Measurements from ENCODE around the gene CYB5D1. TPM values are rescaled to one million over a fixed set of nuclear protein-coding genes. Genes with fewer than 3 reads are reported as not detected.
A peak's percentile ranks its signal among the peaks of the same experiment; 100 is the strongest.

CYB5D1 gene
- total RNA-seq, 4 donors from 2014 or later, result 9.0 to 33.5 (median 9.3) TPM

GRCh38 chr17:7888184-7888920 lies 30.5 kb downstream of the CYB5D1 start, which contains the start of gene CHD3:
CHD3 (plus strand) TSS chr17:7888789; CDS start chr17:7889001, 212 bp downstream.
- DNase-seq (ENCODE audit: low spot score), result no peak
- TF ChIP-seq, protein P1, sequence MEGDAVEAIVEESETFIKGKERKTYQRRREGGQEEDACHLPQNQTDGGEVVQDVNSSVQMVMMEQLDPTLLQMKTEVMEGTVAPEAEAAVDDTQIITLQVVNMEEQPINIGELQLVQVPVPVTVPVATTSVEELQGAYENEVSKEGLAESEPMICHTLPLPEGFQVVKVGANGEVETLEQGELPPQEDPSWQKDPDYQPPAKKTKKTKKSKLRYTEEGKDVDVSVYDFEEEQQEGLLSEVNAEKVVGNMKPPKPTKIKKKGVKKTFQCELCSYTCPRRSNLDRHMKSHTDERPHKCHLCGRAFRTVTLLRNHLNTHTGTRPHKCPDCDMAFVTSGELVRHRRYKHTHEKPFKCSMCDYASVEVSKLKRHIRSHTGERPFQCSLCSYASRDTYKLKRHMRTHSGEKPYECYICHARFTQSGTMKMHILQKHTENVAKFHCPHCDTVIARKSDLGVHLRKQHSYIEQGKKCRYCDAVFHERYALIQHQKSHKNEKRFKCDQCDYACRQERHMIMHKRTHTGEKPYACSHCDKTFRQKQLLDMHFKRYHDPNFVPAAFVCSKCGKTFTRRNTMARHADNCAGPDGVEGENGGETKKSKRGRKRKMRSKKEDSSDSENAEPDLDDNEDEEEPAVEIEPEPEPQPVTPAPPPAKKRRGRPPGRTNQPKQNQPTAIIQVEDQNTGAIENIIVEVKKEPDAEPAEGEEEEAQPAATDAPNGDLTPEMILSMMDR (IDR thresholded peaks at IDR 0.05), result no peak
- peak; percentile 6 for ATAC-seq (ENCODE audit: low FRiP score)

DNA sequence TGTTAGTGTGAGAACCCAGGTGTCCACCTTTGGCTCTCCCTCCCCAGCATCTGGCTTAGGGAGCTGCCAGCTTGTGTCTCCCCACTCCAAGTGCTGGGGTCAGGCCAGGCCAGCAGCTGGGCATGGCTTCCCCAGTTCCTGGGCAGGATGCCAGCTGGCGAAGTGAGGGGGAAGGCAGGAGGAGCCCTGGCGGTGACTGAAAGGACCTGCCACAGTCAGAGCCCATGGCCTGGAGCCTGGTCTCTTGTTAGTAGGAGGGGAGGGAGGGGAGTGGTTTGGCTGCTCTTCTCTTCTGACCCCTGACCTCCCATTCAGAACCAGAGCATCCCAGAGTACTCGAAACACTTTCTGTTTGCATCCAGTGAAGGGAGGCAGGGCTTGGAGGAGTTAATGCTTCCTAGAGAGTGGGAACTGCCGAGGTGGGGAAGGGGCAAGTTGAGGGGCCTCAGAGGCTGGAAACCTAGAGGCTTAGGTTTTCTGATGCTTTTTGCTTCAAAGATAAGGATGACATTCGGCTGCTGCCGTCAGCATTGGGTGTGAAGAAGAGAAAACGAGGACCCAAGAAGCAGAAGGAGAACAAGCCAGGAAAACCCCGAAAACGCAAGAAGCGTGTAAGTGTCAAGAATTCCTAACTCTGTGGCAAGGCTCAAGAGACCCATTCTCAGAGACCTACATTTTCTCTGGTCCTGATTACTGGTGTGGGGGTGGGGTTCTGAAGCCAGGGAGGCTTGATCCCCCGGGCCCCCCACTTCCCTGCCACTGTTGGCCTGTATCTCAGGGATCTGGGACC lies 31.6 kb downstream of the CYB5D1 start:
- TF ChIP-seq, protein P1 (IDR thresholded peaks at IDR 0.05), result no peak
- ATAC-seq (ENCODE audit: low FRiP score), result peak; percentile 62
- DNase-seq (ENCODE audit: low spot score), result peak; percentile 90

- no peak for ATAC-seq (ENCODE audit: low FRiP score)
- DNase-seq (ENCODE audit: low spot score), result no peak
- TF ChIP-seq, protein P1 (IDR thresholded peaks at IDR 0.05), result no peak
These were observed 35.5 kb downstream of the CYB5D1 start for GRCh38 chr17:7893187-7893880.

DNA sequence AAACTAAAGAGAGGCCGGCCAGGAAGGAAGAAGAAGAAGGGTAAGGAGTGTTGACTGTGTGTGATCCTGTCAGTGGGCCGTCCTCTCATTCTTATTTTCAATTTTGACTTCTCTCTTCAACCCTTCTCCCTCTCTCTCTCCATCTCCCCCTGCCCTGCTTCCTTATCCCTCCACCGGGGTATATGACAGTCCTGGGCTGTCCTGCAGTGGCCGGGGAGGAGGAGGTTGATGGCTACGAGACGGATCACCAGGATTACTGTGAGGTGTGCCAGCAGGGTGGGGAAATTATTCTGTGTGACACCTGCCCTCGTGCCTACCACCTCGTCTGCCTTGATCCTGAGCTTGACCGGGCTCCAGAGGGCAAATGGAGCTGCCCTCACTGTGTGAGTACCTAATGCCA lies 36.4 kb downstream of the CYB5D1 start:
- TF ChIP-seq, protein P1 (IDR thresholded peaks at IDR 0.05), result no peak
- ATAC-seq (ENCODE audit: low FRiP score), result no peak
- DNase-seq (ENCODE audit: low spot score), result no peak

DNA sequence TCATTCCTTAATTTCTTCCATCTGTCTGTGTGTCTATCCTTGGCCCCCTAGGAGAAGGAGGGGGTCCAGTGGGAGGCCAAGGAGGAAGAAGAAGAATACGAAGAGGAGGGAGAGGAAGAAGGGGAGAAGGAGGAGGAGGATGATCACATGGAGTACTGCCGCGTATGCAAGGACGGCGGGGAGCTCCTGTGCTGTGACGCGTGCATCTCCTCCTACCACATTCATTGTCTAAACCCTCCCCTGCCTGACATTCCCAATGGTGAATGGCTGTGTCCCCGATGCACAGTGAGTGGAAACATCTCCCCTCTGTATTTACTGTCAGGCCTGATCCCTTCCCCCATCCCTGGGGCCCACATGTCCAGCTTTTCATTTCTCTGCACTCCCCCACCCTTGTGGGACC lies 37.1 kb downstream of the CYB5D1 start:
- TF ChIP-seq, protein P1 (IDR thresholded peaks at IDR 0.05), result no peak
- ATAC-seq (ENCODE audit: low FRiP score) (no peak), DNase-seq (ENCODE audit: low spot score) (no peak)

- DNase-seq (ENCODE audit: low spot score), result no peak
- TF ChIP-seq, protein P1 (IDR thresholded peaks at IDR 0.05), result no peak
- ATAC-seq (ENCODE audit: low FRiP score), result no peak
These were observed 39.3 kb downstream of the CYB5D1 start for GRCh38 chr17:7897090-7897489.
